Panc1 (cell line): ENCODE data around the gene APMAP. TPM values are rescaled to one million over a fixed set of nuclear protein-coding genes. Genes with fewer than 3 reads are reported as not detected.

ENCODE experiments used
- ATAC-seq: fragments of 200-7000 bp; cut with Tn5 transposase; 2 replicates; pipeline ENCODE4 v1.9.1; 2020; ENCODE audit warnings: mild to moderate bottlenecking, moderate library complexity
- BruUV-seq: library from RNA; stranded (reverse); fragments of 400-500 nt; replicated peaks from 2 replicates; lab custom pipeline; 2021; lab: Mats Ljungman, UMichigan
- CTCF ChIA-PET: fragments of 300-600 bp; sonication (Branson Sonifier 250); formaldehyde crosslinking; loops from one replicate; lab custom pipeline; 2022; ENCODE audit warnings: antibody characterized with exemption; lab: Charles Lee
- POLR2A ChIA-PET: fragments of 300-600 bp; sonication (Branson Sonifier 250); formaldehyde crosslinking; loops from one replicate; lab custom pipeline; 2022; ENCODE audit warnings: antibody characterized with exemption; lab: Charles Lee
- DNase-seq: peaks from one replicate; pipeline ENCODE4 v3.0.0-alpha.2; 2010; ENCODE audit warnings: low read depth, low spot score
- H3K27ac ChIP-seq: 2 replicates; pipeline ENCODE4 v1.5.1; 2011; ENCODE audit warnings: mild to moderate bottlenecking, low read length, inconsistent platforms
- H3K27me3 ChIP-seq: fragments of 200-500 bp; sonication (Bioruptor generic); 2 replicates; pipeline ENCODE4 v1.6.0; 2014; ENCODE audit warnings: low read length, inconsistent platforms; ENCODE audit not compliant: control insufficient read depth, insufficient read depth
- H3K36me3 ChIP-seq: fragments of 200-500 bp; sonication (Bioruptor generic); 2 replicates; pipeline ENCODE4 v1.5.1; 2014; ENCODE audit warnings: inconsistent platforms, mild to moderate bottlenecking, low read length, moderate library complexity; ENCODE audit not compliant: control insufficient read depth, insufficient read depth
- H3K4me1 ChIP-seq: 2 replicates; pipeline ENCODE4 v1.5.1; 2011; ENCODE audit warnings: inconsistent platforms, mild to moderate bottlenecking, low read length, moderate library complexity; ENCODE audit not compliant: control insufficient read depth, insufficient read depth
- H3K4me3 ChIP-seq, 2 experiments: 2 replicates each; pipeline ENCODE4 v1.5.1; 2011 to 2012; ENCODE audit warnings: low read depth in 2 of 2, low read length in 2 of 2, mild to moderate bottlenecking in 2 of 2, inconsistent platforms in 1 of 2, moderate library complexity in 1 of 2
- H3K9me3 ChIP-seq: fragments of 200-500 bp; sonication (Bioruptor generic); 2 replicates; pipeline ENCODE4 v1.5.1; 2014; ENCODE audit warnings: low read depth, mild to moderate bottlenecking, inconsistent platforms, low read length, moderate library complexity; ENCODE audit not compliant: control insufficient read depth, insufficient read depth
- CTCF ChIP-seq: fragments of 450-650 bp; IDR thresholded peaks from 2 replicates; pipeline ENCODE4 v1.5.1; 2017; ENCODE audit warnings: mild to moderate bottlenecking
- POLR2AphosphoS5 ChIP-seq: IDR thresholded peaks from 2 replicates; pipeline ENCODE4 v1.6.1; 2012; ENCODE audit warnings: mild to moderate bottlenecking, low read depth, low read length, moderate library complexity
- REST ChIP-seq, 2 experiments: IDR thresholded peaks; 2 replicates each; pipeline ENCODE4 v1.6.1; 2011 to 2012; ENCODE audit warnings: low read depth in 2 of 2, control low read depth in 1 of 2, low read length in 1 of 2, mild to moderate bottlenecking in 1 of 2, moderate library complexity in 1 of 2; ENCODE audit not compliant: insufficient read depth in 1 of 2
- SIN3A ChIP-seq: IDR thresholded peaks from 2 replicates; pipeline ENCODE4 v1.6.1; 2012; ENCODE audit warnings: low read depth, mild to moderate bottlenecking, low read length, moderate library complexity, borderline replicate concordance; ENCODE audit not compliant: insufficient read depth
- TCF7L2 ChIP-seq: IDR thresholded peaks from 2 replicates; pipeline ENCODE4 v1.6.1; 2011; ENCODE audit warnings: mild to moderate bottlenecking, low read depth, low read length, inconsistent platforms
- in situ Hi-C: cut with HindIII; loops from 2 replicates; pipeline ENCODE4 v1.10.0; 2016; ENCODE audit warnings: low sequenced_read_pairs, low pct_unique_long_range_greater_than_20kb
- intact Hi-C: fragments of 100-400 bp; cut with micrococcal nuclease; formaldehyde crosslinking; loops from one replicate; pipeline ENCODE4 v1.10.0; 2022; ENCODE audit not compliant: unreplicated experiment
- total RNA-seq: library from RNA; stranded (reverse); gene quantifications from one replicate; pipeline ENCODE4 v1.2.1, GENCODE V29; 2021; ENCODE audit not compliant: unreplicated experiment

The APMAP gene
- total RNA-seq, 1 experiment from 2014 or later: 165 TPM

GRCh38 chr20:24996449-24997377 lies 4.2 kb upstream of the APMAP start:
- H3K36me3 ChIP-seq: no peaks in the 10 kb centered on the region; the same call in 1 of the 2 replicates
- H3K27ac ChIP-seq: peak overlapping the region; percentile 61
- TF ChIP-seq SIN3A: no peak
- no peak for TF ChIP-seq POLR2AphosphoS5
- TF ChIP-seq CTCF: no peak
- TF ChIP-seq TCF7L2: no peak
- no peak for TF ChIP-seq REST (IDR thresholded peaks at IDR 0.05; ENCODE audit: insufficient read depth in 1 of 2, low read depth in 2 of 2, low read length in 1 of 2)
- ATAC-seq (no peak), DNase-seq (no peak)
- H3K4me1 ChIP-seq: peaks cover 35% of the 10 kb centered on the region
- no peaks in the 10 kb centered on the region for H3K9me3 ChIP-seq
- no TSS peak for BruUV-seq
- in situ Hi-C loops: no loop called here
- H3K27me3 ChIP-seq: no peaks in the 10 kb centered on the region
- intact Hi-C loops: loop anchor here (10.0 kb wide), 1 partner anchor 298 kb away; no protein-coding TSS in a partner anchor
- POLR2A ChIA-PET: no interaction called here
- no peak overlapping the region for H3K4me3 ChIP-seq
- CTCF ChIA-PET: interaction anchor here (0.7 to 1.9 kb wide), 3 partner anchors 28 to 182 kb away, joined by 5 to 11 read pairs (median 5); no protein-coding TSS in a partner anchor

- intact Hi-C loops: loop anchor here (1.0 to 10.0 kb wide), 3 partner anchors 69 to 299 kb away; no protein-coding TSS in a partner anchor
- ATAC-seq (no peak), DNase-seq (no peak)
- no peaks in the 10 kb centered on the region; the same call in 1 of the 2 replicates for H3K36me3 ChIP-seq
- no peaks in the 10 kb centered on the region for H3K27me3 ChIP-seq
- no TSS peak for BruUV-seq
- no peak overlapping the region for H3K4me3 ChIP-seq
- ChIA-PET POLR2A (no interaction called here), CTCF (interaction anchor here (1.4 to 1.9 kb wide), 2 partner anchors 67 to 183 kb away, joined by 5 to 11 read pairs; no protein-coding TSS in a partner anchor)
- no peaks in the 10 kb centered on the region for H3K9me3 ChIP-seq
- H3K27ac ChIP-seq: peak overlapping the region; percentile 61
- peaks cover 42% of the 10 kb centered on the region for H3K4me1 ChIP-seq
- TF ChIP-seq POLR2AphosphoS5 (no peak), REST (IDR thresholded peaks at IDR 0.05; ENCODE audit: insufficient read depth in 1 of 2, low read depth in 2 of 2, low read length in 1 of 2) (no peak), SIN3A (no peak), CTCF (no peak), TCF7L2 (no peak)
- in situ Hi-C loops: no loop called here
Observed at GRCh38 chr20:24995741-24996448, 3.3 kb upstream of the APMAP start.
